ENCODE results near the gene EFS.
"Not testable (repeated sequence)": the region's sequence is repeated elsewhere in the genome, so short reads cannot be mapped to it uniquely, and the experiment has no call there.

Gene EFS

DNA sequence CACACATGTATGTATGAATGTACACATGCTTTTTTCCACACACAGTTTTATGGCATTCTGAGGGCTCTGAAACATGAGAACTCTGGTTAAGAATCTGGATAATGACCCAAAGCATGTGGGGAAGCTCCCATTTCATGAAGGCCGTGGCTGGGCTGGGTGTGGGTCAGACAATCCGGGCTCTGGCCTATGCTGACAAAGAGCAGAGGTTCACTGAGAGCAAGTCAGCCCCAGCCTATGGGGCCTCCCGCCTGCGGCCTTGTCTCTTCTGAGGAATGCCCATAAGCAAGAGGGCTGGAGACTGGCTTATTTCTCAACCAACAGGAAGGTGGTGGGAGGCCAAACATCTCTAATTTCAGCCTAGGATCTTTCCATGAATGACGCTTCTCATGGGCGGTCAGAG, 34.6 kb upstream of the EFS start:
- DNase-seq (ENCODE audit: low read depth), result no peak

DNA sequence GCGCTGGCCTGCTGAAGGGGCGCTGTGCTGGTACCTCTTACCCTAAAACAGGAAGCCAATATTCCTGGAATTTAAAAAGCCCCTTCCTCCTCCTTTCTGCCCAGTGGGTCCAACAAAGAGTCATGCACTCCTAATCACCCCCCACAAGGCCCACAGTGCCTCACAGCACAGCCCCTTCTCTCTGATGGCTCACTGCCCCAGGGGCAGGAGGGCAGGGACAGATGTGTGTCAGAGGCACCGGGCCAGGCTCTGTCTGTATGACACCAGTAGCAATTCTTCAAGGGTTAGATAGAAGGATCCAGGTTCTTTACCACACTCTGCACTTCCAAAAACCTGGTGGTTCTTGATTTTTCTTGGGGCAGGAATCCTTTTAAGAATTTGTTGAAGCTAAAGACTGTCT, 34.2 kb upstream of the EFS start:
- no peak for DNase-seq (ENCODE audit: low read depth)

DNA sequence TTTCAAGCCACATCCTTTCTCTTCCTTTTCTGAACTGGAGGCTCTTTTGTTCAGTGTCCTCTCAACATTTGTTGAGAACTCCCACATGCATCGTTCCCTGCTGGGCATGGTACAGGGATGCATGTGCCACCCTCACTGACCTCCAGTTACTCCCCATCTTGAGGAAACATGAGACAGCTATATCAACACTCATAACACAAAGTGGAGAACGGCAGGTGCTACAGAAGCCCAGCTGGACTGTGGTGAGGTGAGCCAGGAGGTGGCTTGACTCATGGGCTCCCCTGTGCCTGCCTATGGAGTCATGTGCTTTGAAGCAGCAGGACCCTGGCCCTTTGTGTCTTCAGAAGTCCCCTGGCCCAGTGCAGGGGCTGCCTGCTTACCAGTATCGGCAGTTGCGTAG, 33.4 kb upstream of the EFS start:
- DNase-seq (ENCODE audit: low read depth), result no peak

DNA sequence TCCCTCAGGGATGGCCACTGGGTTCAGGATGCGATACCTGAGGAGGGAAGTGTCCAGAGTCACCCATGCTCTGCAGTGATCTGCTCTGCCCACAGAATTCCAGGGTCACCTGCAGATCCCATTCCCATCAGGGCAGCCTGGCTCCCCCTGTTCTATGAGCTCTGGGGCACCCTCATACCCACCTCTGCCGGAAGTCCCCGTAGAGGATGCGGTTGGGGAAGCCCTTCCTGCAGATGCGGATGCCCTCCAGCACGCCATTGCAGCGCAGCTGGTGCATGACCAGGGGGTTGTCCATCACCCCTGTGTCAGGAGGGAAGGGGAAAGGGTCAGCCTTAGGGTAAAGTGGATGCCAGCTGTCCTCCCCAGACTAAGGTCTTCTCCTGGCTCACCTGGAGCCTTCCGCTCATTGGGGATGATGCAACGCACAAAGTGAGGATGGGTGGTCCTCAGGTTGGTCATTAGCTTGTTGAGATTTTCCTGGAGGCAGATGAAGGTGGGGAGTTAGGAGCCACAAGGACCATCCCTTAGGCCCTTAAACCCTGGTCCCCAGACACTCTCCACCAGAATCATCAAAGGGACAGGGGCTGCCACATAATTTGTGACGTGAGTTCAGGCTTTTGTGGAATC, 31.9 kb upstream of the EFS start:
- no peak for DNase-seq (ENCODE audit: low read depth)

DNA sequence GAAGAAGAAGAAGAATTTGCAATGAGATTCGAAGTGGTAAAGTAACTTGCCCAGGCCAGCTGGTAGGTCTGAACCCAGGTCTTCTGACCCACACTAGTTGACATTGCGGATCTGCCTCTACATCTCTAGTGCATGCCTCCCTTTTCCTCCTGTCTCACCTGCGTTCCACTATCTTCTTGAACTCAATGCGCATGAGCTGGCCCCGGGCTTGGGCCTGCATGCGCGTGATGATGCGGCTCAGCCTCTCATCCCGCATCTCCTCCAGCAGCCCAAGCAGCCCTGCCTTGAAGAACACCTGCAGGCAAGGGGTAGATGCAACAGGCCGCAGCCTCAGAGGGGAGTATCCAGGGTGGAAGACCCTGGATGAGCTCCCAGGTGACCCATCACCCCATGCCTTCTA, 31.2 kb upstream of the EFS start:
- no peak for DNase-seq (ENCODE audit: low read depth)

DNA sequence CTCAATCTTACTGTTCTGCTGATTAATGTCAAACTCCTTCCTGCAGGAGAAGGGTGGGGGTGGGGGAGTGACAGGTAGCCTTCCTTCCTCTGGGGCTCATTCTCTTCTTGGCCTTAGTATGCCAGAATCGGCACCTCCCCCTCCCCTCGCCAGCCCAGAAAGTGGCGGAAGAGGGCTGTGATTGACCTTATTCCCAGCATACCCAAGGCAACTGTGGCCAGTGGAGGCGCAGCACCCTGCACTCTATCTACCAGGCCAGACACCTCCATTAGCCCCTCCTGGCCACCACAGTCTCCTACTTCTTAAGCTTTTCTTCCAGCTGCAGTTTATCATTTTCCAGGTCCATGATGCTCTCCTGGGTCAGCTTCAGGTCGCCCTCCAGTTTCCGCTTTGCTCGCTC, 27.6 kb upstream of the EFS start:
- no peak for DNase-seq (ENCODE audit: low read depth)

DNA sequence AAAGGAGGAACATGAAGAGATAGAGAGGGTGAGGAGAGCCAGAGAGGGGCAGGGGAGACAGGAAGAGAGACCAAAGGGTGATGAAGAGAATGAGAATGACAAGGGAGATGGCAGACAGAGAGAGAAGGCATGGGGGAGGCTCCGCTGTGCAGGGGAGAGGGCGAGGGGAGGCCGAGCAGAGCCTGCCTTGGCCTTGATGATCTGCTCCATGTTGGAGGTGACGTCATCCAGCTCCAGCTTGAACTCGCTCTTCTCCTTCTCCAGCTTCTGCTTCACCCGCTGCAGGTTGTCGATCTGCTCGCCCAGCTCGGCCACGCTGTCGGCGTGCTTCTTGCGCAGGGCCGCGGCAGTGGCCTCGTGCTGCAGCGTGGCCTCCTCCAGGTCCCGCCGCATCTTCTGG, 24.9 kb upstream of the EFS start:
- not testable (repeated sequence) for DNase-seq (ENCODE audit: low read depth)

DNA sequence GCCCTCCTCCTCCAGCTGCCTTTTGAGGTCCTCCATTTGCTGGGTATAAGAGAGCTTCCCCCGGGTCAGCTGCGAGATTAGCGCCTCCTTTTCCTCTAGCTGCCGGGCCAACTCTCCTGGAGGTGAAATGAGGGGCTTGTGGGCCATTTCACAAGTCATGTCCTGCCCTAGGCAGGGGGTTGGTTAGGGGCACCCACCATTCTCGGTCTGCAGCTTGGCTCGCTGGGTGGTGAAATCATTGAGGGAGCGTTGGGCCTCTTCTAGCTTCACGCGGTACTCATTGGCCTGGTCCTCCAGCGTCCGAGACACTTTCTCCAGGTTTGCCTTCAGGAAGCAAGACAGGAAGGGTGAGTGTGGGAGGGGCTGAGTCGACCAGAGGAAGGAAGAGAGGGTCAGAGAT, 24.4 kb upstream of the EFS start:
- DNase-seq (ENCODE audit: low read depth), result no peak

DNA sequence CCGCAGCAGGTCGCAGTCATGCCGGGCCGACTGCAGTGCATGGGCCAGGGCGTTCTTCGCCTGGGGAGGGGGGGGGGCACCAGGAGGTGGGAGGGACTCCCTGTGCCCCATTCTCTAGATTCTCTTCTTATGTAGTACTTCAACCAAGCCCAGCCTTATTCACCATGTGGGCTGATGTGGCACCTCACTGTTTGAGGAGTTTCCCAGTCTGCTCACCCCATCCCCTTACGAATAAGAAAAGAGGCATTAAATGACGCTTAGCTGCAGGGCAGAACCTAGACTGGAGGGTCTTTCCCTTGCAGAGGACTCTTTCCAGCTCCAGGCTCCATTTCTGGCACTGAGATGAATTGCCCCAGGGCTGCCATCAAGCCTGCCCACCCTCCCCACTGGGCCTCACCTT, 24.0 kb upstream of the EFS start:
- no peak for DNase-seq (ENCODE audit: low read depth)

DNA sequence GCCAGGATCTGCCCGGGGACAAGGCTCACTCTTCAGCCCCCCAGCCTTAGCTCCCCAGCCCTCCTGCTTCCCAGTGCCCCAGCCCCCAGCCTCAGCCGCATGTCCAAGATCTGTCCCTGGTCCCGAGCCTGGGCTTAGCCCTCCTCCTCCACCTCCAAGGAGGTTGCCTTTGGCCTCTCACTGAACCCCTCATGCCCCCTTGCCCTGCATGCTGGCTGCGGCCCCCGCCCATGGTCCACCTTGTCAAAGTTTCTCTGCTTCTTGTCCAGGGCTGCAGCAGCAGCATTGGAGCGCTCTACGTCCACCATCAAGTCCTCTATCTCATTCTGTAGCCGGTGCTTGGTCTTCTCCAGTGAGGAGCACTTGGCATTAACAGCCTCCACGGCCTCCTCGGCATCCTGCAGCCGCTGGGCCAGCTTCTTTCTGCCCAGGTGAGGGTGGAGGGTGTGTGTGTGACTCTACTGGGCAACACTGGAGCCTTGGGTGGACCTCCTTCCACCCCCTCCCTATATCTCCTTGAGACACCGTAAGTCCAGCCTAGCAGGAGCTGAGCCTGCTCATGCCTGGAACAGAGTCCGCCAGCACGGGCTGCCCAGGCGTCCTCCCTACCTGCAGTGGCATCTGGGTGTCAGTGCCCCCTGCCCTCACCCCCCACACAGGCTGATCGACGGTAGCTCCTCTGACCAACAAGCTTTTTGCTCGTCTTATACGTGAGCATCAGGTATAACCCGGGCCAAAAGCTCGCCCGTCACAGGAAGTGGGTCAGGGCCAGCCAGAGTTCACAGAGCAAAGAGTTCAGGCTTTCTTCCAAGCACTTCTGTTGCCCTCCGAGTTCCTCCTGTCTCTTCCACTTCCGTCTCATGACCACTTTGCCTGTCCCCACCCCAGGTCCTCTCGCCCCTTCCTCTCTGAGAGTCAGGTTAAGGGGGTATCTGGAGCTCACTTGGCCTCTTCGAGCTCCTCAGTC, 23.2 kb upstream of the EFS start:
- DNase-seq (ENCODE audit: low read depth), result no peak

DNA sequence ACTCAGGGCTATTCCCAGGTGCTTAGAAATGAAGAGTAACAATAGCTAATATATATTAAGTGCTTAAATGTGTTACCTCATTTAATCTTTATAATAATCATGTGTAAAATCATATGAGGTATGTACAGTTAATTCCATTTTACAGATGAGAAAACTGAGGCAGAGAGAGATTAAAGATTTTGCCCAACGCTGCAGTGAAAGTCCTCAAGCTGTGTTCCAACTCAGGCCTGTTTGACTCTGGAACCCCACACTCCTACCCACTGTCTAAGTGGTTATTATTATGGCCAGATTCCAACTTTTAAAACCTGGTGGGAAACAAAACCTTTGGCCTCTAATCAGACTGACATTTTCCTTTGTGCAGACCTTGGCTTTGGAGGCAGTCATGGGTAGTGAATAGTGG, 22.0 kb upstream of the EFS start:
- no peak for DNase-seq (ENCODE audit: low read depth)

DNA sequence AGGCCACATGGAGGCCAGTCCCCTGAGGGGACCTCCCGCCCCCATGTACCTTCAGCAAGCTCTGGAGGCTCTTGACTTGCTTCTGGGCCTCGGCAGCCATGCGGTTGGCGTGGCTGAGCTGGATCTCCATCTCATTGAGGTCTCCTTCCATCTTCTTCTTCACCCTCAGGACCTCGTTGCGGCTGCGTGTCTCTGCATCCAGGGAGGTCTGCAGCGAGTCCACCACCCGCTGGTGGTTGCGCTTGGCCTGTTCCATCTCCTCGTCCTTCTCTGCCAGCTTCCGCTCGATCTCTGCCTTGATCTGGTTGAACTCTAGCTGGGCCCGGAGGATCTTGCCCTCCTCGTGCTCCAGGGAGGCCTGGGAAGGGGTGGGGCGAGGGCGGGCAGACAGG, 21.3 kb upstream of the EFS start:
- DNase-seq (ENCODE audit: low read depth), result not testable (repeated sequence)

DNA sequence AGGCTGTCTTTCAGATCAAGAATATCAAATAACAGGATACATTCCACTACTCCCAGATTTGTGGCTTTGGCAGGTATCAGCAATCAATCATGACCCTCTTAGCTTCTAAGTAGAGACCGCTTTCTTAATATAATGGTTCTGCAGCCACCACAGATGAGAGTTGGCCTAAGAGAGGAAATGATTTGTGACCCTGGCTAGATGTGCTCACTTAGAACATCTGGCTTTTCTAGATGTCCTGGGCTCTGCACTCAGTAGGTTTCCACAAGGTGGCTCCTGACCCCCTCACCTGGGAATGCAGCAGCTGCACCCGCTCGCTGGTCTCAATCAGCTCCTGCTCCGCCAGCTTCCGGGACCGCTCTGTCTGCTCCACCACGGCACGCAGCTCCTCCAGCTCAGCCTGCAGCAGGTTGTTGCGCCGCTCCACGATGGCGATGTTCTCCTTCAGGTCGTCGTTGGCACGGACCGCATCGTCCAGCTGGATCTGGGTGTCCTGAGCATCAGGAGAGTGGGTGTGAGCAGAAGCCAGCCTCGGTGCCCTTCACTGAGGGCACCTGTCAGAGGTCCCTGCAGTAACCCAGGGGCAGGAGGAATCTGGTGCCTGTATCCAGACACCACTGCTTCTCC, 20.8 kb upstream of the EFS start:
- no peak for DNase-seq (ENCODE audit: low read depth)

DNA sequence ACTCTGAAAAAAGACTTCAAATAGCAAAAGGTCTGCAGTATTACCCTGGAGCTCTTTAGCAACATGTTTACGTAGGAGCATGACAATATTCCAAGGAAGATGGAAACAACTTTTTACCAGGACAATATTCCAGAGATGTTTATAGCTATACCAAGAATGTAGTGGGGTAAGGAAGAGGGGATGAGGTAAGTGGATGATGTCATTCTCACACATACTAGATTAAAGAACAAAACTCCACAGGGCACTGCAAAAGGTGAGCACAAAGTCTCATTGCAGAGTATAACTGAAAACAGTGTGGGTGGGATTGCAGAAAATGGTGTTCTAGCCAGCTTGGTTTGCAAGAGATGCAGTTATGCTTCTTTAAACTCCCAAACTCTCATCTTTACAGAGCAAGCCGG, 20.3 kb upstream of the EFS start:
- no peak for DNase-seq (ENCODE audit: low read depth)

DNA sequence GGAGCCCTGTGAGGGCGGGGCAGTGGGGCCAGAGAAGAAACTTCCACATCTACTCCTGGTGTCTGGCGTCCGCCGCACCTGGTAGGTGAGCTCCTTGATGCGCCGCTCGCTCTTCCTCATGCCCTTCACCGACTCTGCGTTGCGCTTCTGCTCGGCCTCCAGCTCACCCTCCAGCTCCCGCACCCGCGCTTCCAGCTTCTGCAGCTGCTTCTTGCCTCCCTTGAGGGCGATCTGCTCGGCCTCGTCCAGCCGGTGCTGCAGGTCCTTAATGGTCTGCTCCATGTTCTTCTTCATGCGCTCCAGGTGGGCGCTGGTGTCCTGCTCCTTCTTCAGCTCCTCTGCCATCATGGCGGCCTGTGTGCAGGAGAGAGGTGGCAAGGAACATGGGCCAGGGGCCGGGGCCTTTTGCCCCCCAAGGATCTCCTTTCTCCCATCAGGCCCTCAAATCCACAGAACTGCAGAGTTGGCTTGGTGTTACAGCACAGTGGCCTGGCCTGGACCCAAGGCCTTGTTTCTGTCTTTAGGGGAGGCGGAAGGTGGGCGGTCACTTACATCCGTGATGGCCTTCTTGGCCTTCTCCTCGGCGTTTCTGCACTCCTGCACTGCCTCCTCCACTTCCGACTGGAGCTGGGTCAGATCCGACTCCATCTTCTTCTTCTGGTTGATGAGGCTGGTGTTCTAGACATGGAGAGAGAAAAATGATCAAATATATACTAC, 19.6 kb upstream of the EFS start:
- DNase-seq (ENCODE audit: low read depth), result no peak

DNA sequence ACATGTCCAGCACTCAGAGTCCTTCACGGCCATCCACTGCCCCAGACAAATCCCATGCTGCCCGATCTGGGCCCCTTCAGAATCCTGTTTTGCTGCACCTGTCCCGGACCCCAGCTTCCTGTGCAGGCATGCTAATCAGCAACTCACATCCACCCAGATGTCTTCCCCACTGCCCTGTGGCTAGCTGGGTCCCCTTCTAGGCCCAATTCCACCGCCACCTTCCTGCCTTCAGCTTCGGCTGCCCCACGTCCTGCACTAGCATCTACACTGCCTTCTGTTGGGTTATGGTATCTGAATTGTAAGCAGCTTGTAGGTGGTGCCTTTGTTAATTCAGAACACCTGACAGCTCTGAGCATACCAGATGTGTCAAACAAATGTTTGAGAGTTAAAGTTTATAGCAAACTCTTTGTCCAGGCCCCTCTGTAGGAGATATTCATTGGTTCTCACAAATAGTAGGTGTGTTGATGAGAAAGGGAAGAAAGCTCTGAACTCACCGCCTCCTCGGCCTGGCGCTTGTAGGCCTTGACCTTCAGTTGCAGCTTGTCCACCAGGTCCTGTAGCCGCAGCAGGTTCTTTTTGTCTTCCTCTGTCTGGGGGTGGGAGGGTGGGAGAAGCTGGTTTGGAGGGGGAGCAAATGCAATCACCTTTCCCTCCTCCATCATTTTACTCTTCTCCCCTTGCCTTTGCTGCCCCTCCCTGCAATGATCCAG, 17.9 kb upstream of the EFS start:
- no peak for DNase-seq (ENCODE audit: low read depth)

DNA sequence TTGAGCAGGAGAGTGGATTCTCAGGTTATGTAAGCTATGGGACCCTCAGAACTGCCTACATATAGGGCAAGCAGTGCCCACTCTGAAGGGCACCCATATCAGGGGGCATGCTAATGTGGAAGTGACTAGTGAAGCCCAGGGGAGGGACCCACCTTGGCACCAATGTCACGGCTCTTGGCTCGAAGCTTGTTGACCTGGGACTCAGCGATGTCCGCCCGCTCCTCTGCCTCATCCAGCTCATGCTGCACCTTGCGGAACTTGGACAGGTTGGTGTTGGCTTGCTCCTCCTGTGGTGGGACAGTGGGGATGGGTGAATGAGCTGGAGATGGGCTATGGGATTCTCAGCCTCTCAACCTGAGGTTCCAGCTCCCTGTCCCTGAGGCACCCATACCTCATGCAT, 17.3 kb upstream of the EFS start:
- DNase-seq (ENCODE audit: low read depth), result no peak

DNA sequence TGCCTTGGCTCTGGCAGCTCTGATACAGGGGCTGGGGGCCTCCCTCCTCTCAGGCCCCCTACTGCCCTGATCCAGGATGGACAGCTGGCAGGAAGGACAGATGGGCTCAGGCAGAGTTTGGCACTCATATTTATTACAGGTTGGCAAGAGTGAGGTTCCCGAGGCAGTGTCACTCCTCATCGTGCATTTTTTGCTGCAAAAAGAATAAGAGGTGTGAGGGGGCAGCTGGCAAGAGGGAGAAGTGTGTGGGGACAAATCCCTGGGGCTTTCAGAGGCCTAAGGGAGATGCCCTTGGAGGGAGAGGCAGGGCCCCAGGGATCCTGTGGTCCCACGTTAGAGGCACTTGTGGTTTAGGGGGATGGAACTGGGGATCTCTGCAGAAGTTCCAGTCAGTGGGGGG, 16.9 kb upstream of the EFS start:
- no peak for DNase-seq (ENCODE audit: low read depth)

DNA sequence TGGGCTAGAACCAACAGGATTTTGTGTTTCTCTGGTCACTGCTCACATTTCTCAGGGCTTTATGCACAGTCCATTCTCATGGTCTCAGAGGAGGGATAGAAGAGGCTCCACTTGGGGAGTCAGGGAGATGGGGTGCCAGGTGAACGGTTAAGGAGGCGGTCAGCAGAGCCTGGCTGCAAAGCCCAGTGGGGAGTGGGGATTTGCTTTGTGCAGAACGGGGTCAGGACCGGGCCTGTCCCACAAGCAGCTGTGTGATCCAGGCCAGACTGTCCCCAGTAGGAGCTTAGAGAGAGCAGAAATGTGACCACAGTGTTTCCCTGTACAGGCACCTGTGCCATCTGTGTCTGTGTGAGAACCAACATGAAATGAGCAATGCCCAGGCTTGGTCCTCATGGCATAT, 16.0 kb upstream of the EFS start:
- DNase-seq (ENCODE audit: low read depth), result no peak

DNA sequence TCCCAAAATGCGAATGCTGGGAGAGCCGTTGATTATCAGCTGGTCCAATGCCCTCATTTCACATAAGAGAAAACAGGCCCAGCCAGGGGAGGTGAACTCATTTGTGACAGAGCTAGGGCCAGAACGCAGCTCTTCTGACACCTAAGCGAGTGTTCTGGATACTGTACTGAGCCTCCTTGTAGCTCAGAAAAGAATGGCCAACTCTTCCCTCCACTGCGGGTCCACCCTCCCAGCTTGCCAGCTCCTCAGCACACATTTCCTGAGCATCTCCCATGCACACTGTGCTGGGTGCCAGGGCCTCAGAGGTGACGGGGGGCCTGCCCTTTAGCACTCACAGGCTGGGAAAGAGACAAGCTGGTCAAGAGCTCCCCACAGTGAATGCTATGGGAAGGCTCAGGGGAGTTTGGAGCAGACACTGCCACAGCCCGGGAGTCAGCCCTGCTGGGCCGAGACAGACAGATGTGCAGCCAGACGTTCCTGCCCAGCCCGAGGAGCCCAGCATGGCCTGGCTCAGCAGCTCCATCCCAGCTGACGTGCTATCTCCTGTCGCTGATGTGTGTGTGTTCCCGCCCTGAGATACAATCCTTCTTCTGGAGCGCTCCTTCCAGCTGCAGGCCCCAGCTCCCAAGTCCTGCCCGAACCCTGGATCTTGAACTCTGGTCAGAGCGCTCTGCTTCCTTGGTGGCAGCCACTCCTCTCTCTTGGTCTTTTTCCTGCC, 15.4 kb upstream of the EFS start:
- DNase-seq (ENCODE audit: low read depth), result no peak
